Activated gamma-delta T cell (primary cell): Measurements from ENCODE around the gene CEL.

ENCODE experiments used
- DNase-seq: peaks from one replicate; lab custom pipeline; 2025; lab: John Stamatoyannopoulos, UW

The CEL gene

GRCh38 chr9:133103987-133104505, 42.3 kb downstream of the CEL start:
- DNase-seq: no peak

GRCh38 chr9:133104718-133105460, 43.1 kb downstream of the CEL start:
- DNase-seq: no peak

- no peak for DNase-seq
These were observed 43.6 kb downstream of the CEL start for GRCh38 chr9:133105461-133105770.

- DNase-seq: no peak
These were observed 44.9 kb downstream of the CEL start for GRCh38 chr9:133106511-133107244.

GRCh38 chr9:133107245-133107722, 45.5 kb downstream of the CEL start:
- no peak for DNase-seq

GRCh38 chr9:133107961-133108793, 46.4 kb downstream of the CEL start:
- no peak for DNase-seq

GRCh38 chr9:133108794-133109641, 47.2 kb downstream of the CEL start:
- DNase-seq: no peak

GRCh38 chr9:133109931-133110650, 48.3 kb downstream of the CEL start:
- DNase-seq: no peak

GRCh38 chr9:133111808-133112662, 50.3 kb downstream of the CEL start:
- DNase-seq: no peak

GRCh38 chr9:133112663-133113026, 50.9 kb downstream of the CEL start:
- DNase-seq: peak; percentile 55

- DNase-seq: no peak
These were observed 51.6 kb downstream of the CEL start for GRCh38 chr9:133113163-133113948.

- DNase-seq: no peak
These were observed 52.4 kb downstream of the CEL start for GRCh38 chr9:133113949-133114885.

- no peak for DNase-seq
These were observed 53.3 kb downstream of the CEL start for GRCh38 chr9:133114886-133115603.

GRCh38 chr9:133115604-133116345, 54.0 kb downstream of the CEL start:
- no peak for DNase-seq

- no peak for DNase-seq
These were observed 54.8 kb downstream of the CEL start for GRCh38 chr9:133116346-133117231.
